ENCODE measurements around the gene VPS72. TPM values are rescaled to one million over a fixed set of nuclear protein-coding genes. Genes with fewer than 3 reads are reported as not detected.

The VPS72 gene
- total and polyA plus RNA-seq, 9 donors, result 24.5 to 78.4 (median 48.9) TPM

DNA sequence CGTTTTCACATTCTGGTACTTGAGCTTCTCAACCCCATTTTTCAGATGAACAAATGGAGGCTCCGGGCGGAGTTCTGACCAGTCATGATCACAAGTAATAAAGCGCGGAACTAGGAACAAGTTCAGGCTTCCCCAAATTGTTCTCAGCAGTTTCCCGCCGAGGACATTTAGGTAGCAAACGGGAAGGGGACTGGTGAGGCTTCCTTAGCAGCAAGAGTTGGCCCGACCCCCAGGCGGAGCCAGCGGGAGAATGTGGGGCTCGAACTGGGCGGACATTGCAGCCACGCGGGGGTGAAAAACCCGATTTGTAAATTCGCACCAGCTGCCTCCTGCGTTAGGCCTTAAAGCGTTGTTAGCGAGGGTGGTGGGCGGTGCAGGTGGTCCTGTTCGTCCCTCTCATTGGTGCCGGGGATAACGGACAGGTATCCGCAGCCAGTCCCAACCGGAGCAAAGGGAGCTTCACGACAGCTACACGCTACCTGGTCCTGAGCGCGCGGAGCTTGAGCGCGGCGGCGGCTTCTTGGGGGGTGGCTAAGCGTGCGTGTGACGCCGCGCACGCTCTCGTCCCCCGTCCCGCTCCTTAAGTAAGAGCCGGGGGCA lies 58.9 kb downstream of the VPS72 start:
- 7 to 9% (median 8%) methylated on average over 44 to 45 of the region's 45 CpGs for WGBS, 3 donors
- TF ChIP-seq EP300 (IDR thresholded peaks at IDR 0.05) (no peak), POLR2A (IDR thresholded peaks at IDR 0.05) (peak; percentile 53)
- TF ChIP-seq, protein P1, sequence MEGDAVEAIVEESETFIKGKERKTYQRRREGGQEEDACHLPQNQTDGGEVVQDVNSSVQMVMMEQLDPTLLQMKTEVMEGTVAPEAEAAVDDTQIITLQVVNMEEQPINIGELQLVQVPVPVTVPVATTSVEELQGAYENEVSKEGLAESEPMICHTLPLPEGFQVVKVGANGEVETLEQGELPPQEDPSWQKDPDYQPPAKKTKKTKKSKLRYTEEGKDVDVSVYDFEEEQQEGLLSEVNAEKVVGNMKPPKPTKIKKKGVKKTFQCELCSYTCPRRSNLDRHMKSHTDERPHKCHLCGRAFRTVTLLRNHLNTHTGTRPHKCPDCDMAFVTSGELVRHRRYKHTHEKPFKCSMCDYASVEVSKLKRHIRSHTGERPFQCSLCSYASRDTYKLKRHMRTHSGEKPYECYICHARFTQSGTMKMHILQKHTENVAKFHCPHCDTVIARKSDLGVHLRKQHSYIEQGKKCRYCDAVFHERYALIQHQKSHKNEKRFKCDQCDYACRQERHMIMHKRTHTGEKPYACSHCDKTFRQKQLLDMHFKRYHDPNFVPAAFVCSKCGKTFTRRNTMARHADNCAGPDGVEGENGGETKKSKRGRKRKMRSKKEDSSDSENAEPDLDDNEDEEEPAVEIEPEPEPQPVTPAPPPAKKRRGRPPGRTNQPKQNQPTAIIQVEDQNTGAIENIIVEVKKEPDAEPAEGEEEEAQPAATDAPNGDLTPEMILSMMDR (IDR thresholded peaks at IDR 0.05), result peak in 1 of 3 donors; percentile 22
- no peaks in the 10 kb centered on the region for H3K36me3 ChIP-seq
- H3K4me1 ChIP-seq (ENCODE audit: insufficient read depth), result no peaks in the 10 kb centered on the region
- peak; percentile 92 to 95 (median 92) for DNase-seq
- H3K9me3 ChIP-seq, result no peaks in the 10 kb centered on the region
- intact Hi-C loops (cut with DNase I), result no loop called here
- peak overlapping the region; percentile 44 for H3K4me3 ChIP-seq
- H3K27ac ChIP-seq, result peak overlapping the region; percentile 26 to 76
- H3K27me3 ChIP-seq, result no peaks in the 10 kb centered on the region

DNA sequence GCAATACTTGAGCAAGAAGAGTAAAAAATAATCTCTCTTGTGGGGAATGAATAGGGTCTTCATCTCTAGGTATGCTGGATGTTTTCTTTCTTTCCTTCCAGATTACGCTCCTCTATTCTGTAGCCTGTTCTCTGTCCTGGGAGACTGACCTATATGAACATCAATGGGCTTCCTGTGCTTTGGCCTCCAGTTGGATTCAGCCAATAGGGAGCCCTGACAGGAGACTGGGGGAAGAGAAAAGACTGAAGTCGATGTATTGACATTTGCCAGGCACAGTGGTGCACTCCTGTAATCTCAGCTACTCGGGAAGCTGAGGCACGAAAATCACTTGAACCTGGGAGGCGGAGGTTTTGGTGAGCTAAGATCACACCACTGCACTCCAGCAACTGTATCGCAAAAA lies 61.2 kb downstream of the VPS72 start:
- no peak overlapping the region for H3K4me3 ChIP-seq
- no peaks in the 10 kb centered on the region for H3K9me3 ChIP-seq
- H3K27me3 ChIP-seq, result no peaks in the 10 kb centered on the region
- H3K4me1 ChIP-seq (ENCODE audit: insufficient read depth), result no peaks in the 10 kb centered on the region
- WGBS, 3 donors, result 75 to 80% (median 78%) methylated on average over 6 of the region's 6 CpGs
- TF ChIP-seq POLR2A (IDR thresholded peaks at IDR 0.05), result no peak
- no peak for TF ChIP-seq EP300 (IDR thresholded peaks at IDR 0.05)
- TF ChIP-seq, protein P1 (IDR thresholded peaks at IDR 0.05), result no peak
- intact Hi-C loops (cut with DNase I), result no loop called here
- H3K27ac ChIP-seq, result no peak overlapping the region
- H3K36me3 ChIP-seq, result no peaks in the 10 kb centered on the region
- DNase-seq, result no peak

Other genes with a start within 250 kb of the VPS72 start
- gene CERS2, start 215.4 kb downstream of the VPS72 start, total RNA-seq, result 100 to 1,000 TPM in 5 of 7 donors, 10 to 100 TPM in 2; 91.9 to 198 (median 156) TPM
- gene CERS2, start 215.4 kb downstream of the VPS72 start, polyA plus RNA-seq, result 100 to 1,000 TPM; 124 to 339 TPM
- 1 to 10 TPM in 3 of 7 donors, under 1 TPM in 4; 0.24 to 6.9 (median 0.79) TPM for gene ANXA9, start 207.9 kb downstream of the VPS72 start, total RNA-seq
- gene ANXA9, start 207.9 kb downstream of the VPS72 start, polyA plus RNA-seq, result 1 to 10 TPM in 1 of 2 donors, under 1 TPM in 1; 0.44 to 1.2 TPM
- gene MINDY1, start 183.3 kb downstream of the VPS72 start, total RNA-seq, result 10 to 100 TPM; 17.1 to 35.6 (median 26.9) TPM
- gene MINDY1, start 183.3 kb downstream of the VPS72 start, polyA plus RNA-seq, result 10 to 100 TPM; 22.1 to 33.0 TPM
- 10 to 100 TPM; 19.1 to 27.2 (median 22.9) TPM for gene PRUNE1, start 181.7 kb downstream of the VPS72 start, total RNA-seq
- 10 to 100 TPM; 17.2 to 30.7 TPM for gene PRUNE1, start 181.7 kb downstream of the VPS72 start, polyA plus RNA-seq
- 10 to 100 TPM in 1 of 7 donors, 1 to 10 TPM in 1, under 1 TPM in 5; 0.17 to 10.6 (median 0.60) TPM for gene BNIPL, start 153.6 kb downstream of the VPS72 start, total RNA-seq
- under 1 TPM; 0.13 to 0.32 TPM for gene BNIPL, start 153.6 kb downstream of the VPS72 start, polyA plus RNA-seq
- gene C1orf56, start 142.4 kb downstream of the VPS72 start, total RNA-seq, result 1 to 10 TPM; 3.9 to 9.1 (median 7.3) TPM
- 1 to 10 TPM; 2.6 to 6.6 TPM for gene C1orf56, start 142.4 kb downstream of the VPS72 start, polyA plus RNA-seq
- gene CDC42SE1, start 130.6 kb downstream of the VPS72 start, total RNA-seq, result 10 to 100 TPM; 37.6 to 81.9 (median 56.3) TPM
- 10 to 100 TPM; 26.0 to 73.4 TPM for gene CDC42SE1, start 130.6 kb downstream of the VPS72 start, polyA plus RNA-seq
- 1 to 10 TPM; 1.3 to 9.5 (median 2.4) TPM for gene MLLT11, start 129.8 kb downstream of the VPS72 start, total RNA-seq
- 1 to 10 TPM; 1.1 to 3.6 TPM for gene MLLT11, start 129.8 kb downstream of the VPS72 start, polyA plus RNA-seq
- 10 to 100 TPM; 12.6 to 28.1 (median 24.2) TPM for gene GABPB2, start 119.4 kb downstream of the VPS72 start, total RNA-seq
- gene GABPB2, start 119.4 kb downstream of the VPS72 start, polyA plus RNA-seq, result 10 to 100 TPM; 11.4 to 20.6 TPM
- gene SEMA6C, start 43.6 kb downstream of the VPS72 start, total RNA-seq, result 10 to 100 TPM in 5 of 7 donors, 1 to 10 TPM in 2; 8.0 to 18.0 (median 14.7) TPM
- 10 to 100 TPM in 1 of 2 donors, 1 to 10 TPM in 1; 5.0 to 13.4 TPM for gene SEMA6C, start 43.6 kb downstream of the VPS72 start, polyA plus RNA-seq
- 1 to 10 TPM in 5 of 7 donors, under 1 TPM in 2; 0.48 to 3.8 (median 1.2) TPM for gene TNFAIP8L2, start 33.5 kb downstream of the VPS72 start, total RNA-seq
- 1 to 10 TPM; 2.1 to 4.6 TPM for gene TNFAIP8L2, start 33.5 kb downstream of the VPS72 start, polyA plus RNA-seq
- 10 to 100 TPM; 12.6 to 20.3 (median 14.3) TPM for gene LYSMD1, start 24.3 kb downstream of the VPS72 start, total RNA-seq
- gene LYSMD1, start 24.3 kb downstream of the VPS72 start, polyA plus RNA-seq, result 10 to 100 TPM; 14.3 to 15.5 TPM
- 10 to 100 TPM; 18.6 to 32.7 (median 22.7) TPM for gene SCNM1, start 24.1 kb downstream of the VPS72 start, total RNA-seq
- gene SCNM1, start 24.1 kb downstream of the VPS72 start, polyA plus RNA-seq, result 10 to 100 TPM; 33.0 to 38.9 TPM
- gene TMOD4, start 14.2 kb downstream of the VPS72 start, total RNA-seq, result 1 to 10 TPM in 2 of 7 donors, under 1 TPM in 3, not detected in 2; 0.42 to 1.4 (median 0.88) TPM
- under 1 TPM in 1 of 2 donors, not detected in 1; 0.15 TPM for gene TMOD4, start 14.2 kb downstream of the VPS72 start, polyA plus RNA-seq
- gene PIP5K1A, start 8.4 kb upstream of the VPS72 start, total RNA-seq, result 10 to 100 TPM; 33.0 to 62.8 (median 47.5) TPM
- gene PIP5K1A, start 8.4 kb upstream of the VPS72 start, polyA plus RNA-seq, result 10 to 100 TPM; 19.8 to 50.4 TPM
- gene PSMD4, start 64.5 kb upstream of the VPS72 start, total RNA-seq, result 100 to 1,000 TPM in 4 of 7 donors, 10 to 100 TPM in 3; 78.1 to 117 (median 108) TPM
- 100 to 1,000 TPM; 116 to 167 TPM for gene PSMD4, start 64.5 kb upstream of the VPS72 start, polyA plus RNA-seq
- 10 to 100 TPM; 20.6 to 37.2 (median 27.6) TPM for gene ZNF687, start 92.1 kb upstream of the VPS72 start, total RNA-seq
- 10 to 100 TPM in 1 of 2 donors, 1 to 10 TPM in 1; 6.4 to 16.3 TPM for gene ZNF687, start 92.1 kb upstream of the VPS72 start, polyA plus RNA-seq
- gene PI4KB, start 137.2 kb upstream of the VPS72 start, total RNA-seq, result 10 to 100 TPM; 39.8 to 88.9 (median 63.8) TPM
- 10 to 100 TPM; 40.4 to 65.1 TPM for gene PI4KB, start 137.2 kb upstream of the VPS72 start, polyA plus RNA-seq
- 10 to 100 TPM; 11.8 to 27.9 (median 22.6) TPM for gene RFX5, start 157.1 kb upstream of the VPS72 start, total RNA-seq
- gene RFX5, start 157.1 kb upstream of the VPS72 start, polyA plus RNA-seq, result 10 to 100 TPM; 12.1 to 38.7 TPM
- 100 to 1,000 TPM in 1 of 7 donors, 10 to 100 TPM in 6; 29.6 to 117 (median 87.3) TPM for gene SELENBP1, start 182.5 kb upstream of the VPS72 start, total RNA-seq
- 10 to 100 TPM; 49.2 to 65.7 TPM for gene SELENBP1, start 182.5 kb upstream of the VPS72 start, polyA plus RNA-seq
- 100 to 1,000 TPM; 190 to 219 (median 206) TPM for gene PSMB4, start 209.4 kb upstream of the VPS72 start, total RNA-seq
- 100 to 1,000 TPM; 221 to 274 TPM for gene PSMB4, start 209.4 kb upstream of the VPS72 start, polyA plus RNA-seq

Measured in ovary (tissue), 9 donors.